ENCODE data around the gene RANBP10.

GRCh38 chr16:67674851-67675578 is 131.3 kb downstream of the RANBP10 start:
- TF ChIP-seq CTCF (conservative IDR thresholded peaks at IDR 0.05; ENCODE audit: low read length) (no peak), EZH2phosphoT487 (IDR thresholded peaks at IDR 0.05; ENCODE audit: borderline replicate concordance) (no peak)

Measured in Loucy (cell line).